Activated T-helper 1 cell treated with Interleukin-2 at 50 U/mL for 16 hours (primary cell): ENCODE measurements around the gene IRF7.

ENCODE experiments used
- DNase-seq: peaks from one replicate; pipeline ENCODE4 v3.0.0-alpha.2; 2020; ENCODE audit warnings: low read depth

IRF7 gene

DNA sequence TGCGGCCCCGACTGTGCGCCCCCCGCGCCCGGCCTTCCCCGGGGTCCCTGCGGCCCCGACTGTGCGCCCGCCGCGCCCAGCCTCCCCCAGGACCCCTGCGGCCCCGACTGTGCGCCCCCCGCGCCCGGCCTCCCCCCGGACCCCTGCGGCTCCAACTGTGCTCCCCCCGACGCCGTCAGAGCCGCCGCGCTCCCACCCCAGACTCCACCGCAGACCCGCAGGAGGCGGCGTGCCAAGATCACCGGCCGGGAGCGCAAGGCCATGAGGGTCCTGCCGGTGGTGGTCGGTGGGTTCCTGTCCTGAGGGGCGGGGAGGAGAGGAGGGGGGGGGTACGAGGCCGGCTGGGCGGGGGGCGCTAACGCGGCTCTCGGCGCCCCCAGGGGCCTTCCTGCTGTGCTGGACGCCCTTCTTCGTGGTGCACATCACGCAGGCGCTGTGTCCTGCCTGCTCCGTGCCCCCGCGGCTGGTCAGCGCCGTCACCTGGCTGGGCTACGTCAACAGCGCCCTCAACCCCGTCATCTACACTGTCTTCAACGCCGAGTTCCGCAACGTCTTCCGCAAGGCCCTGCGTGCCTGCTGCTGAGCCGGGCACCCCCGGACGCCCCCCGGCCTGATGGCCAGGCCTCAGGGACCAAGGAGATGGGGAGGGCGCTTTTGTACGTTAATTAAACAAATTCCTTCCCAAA is 24.4 kb upstream of the IRF7 start:
- no peak for DNase-seq

DNA sequence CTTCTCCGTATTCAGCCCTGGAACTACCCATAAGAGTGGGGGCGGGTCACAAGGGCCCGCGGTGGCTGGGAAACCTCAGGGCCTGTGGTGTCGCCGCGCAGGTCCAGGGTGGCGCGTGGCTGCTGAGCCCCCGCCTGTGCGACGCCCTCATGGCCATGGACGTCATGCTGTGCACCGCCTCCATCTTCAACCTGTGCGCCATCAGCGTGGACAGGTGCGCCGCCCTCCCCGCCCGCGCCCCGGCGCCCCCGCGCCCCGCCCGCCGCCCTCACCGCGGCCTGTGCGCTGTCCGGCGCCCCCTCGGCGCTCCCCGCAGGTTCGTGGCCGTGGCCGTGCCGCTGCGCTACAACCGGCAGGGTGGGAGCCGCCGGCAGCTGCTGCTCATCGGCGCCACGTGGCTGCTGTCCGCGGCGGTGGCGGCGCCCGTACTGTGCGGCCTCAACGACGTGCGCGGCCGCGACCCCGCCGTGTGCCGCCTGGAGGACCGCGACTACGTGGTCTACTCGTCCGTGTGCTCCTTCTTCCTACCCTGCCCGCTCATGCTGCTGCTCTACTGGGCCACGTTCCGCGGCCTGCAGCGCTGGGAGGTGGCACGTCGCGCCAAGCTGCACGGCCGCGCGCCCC is 23.7 kb upstream of the IRF7 start:
- DNase-seq, result no peak

DNA sequence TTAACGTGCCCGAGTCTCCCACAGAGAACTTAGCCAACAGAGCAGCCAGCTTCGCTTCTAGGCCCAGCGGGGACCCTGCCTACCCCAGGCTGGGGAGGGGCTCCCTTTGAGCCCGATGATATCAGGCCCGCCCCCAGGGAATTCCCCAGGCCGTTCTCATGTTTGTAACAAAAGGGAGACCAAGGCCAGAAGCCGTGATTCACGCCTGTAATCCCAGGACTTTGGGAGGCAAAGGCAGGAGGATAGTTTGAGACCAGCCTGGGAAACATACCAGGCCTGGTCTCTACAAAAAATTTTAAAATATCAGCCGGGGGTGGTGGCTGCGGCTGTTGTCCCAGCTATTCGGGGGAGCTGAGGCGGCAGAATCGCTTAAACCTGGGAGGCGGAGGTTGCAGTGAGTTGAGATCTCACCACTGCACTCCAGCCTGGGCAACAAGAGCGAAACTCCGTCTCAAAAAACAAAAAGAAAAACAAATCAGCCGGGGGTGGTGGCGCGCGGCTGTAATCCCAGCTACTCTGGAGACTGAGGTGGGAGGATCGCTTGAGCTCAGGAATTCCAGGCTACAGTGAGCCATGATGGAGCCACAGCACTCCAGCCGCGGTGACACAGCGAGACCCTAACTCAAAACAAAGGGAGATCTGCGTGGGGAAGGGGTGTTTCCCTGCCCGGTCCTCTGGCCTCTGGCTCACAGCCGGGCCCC is 23.0 kb upstream of the IRF7 start:
- no peak for DNase-seq

- DNase-seq, result no peak
Observed at GRCh38 chr11:637593-638521, 22.1 kb upstream of the IRF7 start.

- no peak for DNase-seq
Observed at GRCh38 chr11:637333-637592, 21.5 kb upstream of the IRF7 start.

- DNase-seq, result no peak
Observed at GRCh38 chr11:636511-637332, 21.0 kb upstream of the IRF7 start, which contains the start of gene DRD4. TSS of gene DRD4 (plus strand) at chr11:637269. CDS start at chr11:637305, 36 bp downstream.

DNA sequence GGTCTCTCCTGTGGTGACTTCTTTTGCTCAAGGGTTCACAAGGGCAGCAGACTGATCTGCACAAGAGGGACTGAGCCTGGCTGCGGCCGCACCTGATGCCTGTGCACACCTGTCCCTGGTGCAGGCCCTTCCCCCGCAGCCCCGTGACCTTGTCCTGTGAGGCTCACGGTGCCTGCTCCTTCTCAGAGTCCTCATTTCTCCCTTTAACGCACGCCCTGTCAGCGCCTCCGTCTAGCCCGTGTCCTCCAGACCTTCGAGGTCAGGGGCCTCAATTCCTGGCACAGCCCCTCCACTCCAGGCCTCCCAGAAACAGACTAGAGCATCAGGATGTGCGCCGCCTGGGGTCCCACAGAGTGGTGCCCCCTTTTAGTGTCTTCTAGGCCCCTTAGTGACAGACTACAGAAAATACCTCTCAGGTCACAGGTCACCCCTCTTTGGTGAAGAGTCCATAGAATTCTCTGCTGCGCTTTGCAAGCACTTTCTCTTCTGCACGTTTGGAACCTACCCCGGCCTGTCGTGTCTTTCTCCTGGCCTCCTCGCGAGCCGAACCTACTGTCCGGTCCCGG is 20.3 kb upstream of the IRF7 start:
- DNase-seq, result no peak

- no peak for DNase-seq
Observed at GRCh38 chr11:630871-631270, 15.1 kb upstream of the IRF7 start.

DNA sequence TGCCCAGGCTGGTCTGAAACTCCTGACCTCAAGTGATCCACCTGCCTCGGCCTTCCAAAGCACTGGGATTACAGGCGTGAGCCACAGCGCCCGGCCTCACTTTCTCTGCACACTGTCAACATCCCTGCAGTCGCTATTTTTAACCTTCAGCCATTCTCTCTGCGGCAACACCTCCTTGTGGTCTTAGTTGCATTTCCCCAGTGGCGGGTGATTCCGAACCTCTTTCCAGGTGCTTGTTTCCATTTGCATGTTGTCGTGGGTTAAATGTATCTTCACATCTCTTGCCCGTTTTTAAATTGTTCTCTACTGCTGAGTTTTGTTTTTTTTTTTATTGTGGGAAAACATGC is 13.5 kb upstream of the IRF7 start:
- DNase-seq, result no peak

DNA sequence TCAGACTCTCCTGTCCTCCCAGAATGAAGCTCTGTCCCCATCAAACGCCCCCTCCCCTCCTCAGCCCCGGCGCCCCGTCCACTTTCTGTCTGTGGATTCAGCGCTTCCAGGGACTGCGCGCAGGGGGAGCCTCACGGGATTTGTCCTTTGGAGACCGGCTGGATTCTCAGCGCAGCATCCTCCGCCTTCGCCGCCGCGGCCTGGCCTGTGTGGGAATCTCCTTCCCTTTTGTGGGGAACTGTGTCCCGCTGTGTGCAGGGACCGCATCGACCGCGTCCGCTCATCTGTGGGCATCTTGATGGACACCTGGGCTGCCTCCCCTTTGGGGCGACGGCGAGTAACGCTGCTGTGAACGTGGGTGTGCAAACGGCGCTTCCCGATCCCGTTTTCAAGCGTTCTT is 12.3 kb upstream of the IRF7 start:
- DNase-seq, result no peak

- DNase-seq, result no peak
Observed at GRCh38 chr11:627308-627576, 11.5 kb upstream of the IRF7 start.

- no peak for DNase-seq
Observed at GRCh38 chr11:626475-627307, 10.9 kb upstream of the IRF7 start, which contains the start of gene SCT. TSS of gene SCT (minus strand) at chr11:627181. CDS start at chr11:627143, 38 bp downstream.

DNA sequence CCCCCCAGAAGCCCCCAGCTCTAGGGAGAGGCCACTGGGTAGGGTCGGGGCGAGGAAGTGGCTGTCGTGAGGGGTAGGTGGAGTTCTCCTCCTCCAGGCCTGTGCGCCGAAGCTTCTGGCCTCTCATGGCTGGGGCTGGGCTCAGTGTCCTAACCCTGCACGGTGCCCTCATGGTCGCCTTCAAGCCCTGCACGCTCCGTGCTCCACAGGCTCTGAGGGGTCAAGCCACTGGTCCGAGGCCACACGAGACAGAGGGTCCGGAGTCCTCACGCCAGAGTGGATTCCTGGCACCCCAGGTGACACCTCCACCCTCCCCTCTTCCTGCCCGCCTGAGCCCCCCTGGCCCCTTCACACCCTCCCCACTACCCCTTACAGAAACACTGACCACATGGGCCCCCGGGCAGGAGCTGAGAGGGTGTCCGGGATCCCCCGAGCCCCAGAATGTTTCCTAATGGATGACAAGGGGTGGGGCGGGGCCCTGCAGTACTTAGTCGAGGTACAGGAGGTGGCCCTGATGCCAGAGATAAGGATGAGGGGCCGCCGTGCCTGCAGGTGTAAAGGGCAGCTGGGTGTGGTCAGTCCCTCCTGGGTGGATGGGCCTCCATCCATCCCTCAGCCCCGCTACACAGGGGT is 10.0 kb upstream of the IRF7 start:
- no peak for DNase-seq

DNA sequence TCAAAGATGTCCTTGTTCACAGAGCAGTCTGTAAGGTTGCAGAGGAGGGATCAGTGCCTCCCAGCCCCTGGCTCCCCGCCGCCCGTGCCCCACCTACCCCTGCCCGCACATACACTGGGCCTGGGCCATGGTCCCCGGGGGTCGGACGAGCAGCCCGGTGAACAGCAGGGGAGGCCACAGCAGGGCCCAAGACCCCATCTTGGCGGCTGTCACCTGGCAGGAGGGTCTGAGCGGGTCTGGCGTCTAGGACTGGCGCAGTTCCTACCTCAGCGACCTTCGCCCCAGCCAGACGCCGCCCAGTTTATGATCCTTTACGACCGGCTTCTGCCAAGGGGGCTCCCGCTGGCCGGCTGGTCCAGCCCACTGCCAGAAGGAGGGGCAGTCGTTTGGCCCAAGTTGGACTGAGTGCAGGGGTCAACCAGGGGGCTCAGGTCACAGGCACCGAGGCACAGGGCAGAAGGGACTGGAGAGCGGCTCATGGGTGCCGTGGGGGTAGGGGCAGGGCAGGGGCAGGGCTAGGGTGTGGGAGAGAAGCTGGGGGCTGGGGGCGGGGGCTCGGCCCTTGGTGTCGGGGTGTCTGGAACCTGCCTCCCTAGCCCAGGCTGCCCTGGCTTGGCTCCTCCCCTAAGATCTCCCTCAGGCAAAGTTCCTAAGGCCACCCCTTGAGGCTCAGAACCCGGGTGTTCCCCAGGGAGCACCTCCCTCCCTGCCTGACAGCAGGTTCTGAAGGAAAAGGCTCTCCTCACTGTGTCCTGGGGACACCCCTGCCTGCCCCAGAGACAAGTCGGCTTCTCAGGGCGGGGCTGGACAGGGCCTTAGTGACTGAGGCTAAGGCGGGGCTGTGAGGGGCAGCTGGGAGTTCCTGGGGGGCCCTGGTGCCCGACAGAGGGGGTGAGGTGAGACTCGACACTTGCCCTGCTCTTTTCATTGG is 9.2 kb upstream of the IRF7 start, which contains the start of gene CDHR5:
Gene CDHR5 (minus strand): TSS at position 251 of the 931 bp plus-strand sequence. CDS start 53 bp downstream, at position 198.
- no peak for DNase-seq

DNA sequence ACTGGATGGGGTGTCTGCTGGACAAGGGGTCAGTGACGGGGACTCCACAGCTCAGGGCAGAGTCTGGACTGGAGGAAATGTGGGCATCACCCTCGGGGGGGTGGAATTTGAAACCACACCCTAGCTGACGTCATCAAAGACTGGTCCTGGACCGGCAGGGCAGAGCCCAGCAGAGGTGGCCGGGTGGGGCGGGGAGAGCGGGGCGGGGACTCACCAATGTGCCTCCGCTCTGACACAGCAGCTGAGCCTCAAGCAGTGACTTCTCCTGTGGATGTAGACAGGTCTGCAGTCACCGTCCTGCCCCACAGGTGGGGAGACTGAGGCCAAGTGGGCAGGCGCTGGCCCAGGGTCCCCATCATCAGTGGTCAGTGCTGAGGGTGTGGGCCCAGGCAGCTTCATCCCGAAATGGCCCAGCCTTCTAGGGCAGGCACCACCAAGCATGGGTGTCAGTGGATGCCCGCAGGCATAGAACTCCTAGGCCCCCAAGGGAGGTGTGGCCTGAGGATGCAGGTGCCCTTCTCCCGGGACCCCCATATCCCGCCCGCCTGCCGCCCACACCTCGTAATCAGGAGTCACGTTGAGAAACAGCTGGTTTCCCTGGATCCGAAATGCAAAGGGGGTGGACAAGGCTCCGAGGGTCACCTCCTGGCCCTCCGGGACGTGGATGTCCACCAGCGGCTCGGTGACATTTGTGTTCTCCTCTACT is 8.4 kb upstream of the IRF7 start:
- DNase-seq, result no peak

DNA sequence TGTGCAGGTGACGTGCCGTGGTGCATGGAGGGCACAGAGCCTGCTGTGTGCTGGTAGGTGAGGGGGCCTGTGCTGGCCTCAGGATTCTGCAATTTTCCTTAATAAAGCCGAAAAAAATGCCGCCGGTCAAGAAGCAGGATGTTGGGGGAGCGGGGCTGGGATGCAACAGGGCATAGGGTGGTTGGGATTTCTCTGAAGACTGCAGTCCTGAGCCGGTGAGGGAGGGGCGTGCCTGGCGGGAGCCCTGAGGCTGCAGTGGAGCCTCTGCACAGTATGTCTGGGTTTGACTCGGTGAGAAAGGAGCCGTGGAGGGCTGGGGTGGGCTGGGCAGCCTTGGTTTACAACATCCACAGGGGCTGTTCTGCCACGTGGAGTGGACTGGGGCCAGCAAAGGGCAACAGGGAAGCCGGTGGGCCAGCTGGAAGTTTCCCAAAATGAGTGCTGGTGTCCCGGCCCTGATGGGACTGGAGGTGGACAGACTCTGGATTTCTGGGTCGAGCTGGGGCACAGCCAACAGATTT is 7.7 kb upstream of the IRF7 start:
- DNase-seq, result no peak

- DNase-seq, result no peak
Observed at GRCh38 chr11:621838-622237, 6.1 kb upstream of the IRF7 start.
